Activated CD4-positive, CD25-positive, alpha-beta regulatory T cell treated with anti-CD3 and anti-CD28 coated beads, Interleukin-2, amount 50 U/mL, for 24 hours (primary cell): Measurements from ENCODE around the gene ZBTB48.

Source experiments
- ATAC-seq, 2 donors: fragments of 150-1000 bp; cut with Tn5 transposase; one replicate each; pipeline ENCODE4 v1.10.0; 2021; ENCODE audit warnings: mild to moderate bottlenecking in 1 of 2, moderate library complexity in 1 of 2

The ZBTB48 gene

DNA sequence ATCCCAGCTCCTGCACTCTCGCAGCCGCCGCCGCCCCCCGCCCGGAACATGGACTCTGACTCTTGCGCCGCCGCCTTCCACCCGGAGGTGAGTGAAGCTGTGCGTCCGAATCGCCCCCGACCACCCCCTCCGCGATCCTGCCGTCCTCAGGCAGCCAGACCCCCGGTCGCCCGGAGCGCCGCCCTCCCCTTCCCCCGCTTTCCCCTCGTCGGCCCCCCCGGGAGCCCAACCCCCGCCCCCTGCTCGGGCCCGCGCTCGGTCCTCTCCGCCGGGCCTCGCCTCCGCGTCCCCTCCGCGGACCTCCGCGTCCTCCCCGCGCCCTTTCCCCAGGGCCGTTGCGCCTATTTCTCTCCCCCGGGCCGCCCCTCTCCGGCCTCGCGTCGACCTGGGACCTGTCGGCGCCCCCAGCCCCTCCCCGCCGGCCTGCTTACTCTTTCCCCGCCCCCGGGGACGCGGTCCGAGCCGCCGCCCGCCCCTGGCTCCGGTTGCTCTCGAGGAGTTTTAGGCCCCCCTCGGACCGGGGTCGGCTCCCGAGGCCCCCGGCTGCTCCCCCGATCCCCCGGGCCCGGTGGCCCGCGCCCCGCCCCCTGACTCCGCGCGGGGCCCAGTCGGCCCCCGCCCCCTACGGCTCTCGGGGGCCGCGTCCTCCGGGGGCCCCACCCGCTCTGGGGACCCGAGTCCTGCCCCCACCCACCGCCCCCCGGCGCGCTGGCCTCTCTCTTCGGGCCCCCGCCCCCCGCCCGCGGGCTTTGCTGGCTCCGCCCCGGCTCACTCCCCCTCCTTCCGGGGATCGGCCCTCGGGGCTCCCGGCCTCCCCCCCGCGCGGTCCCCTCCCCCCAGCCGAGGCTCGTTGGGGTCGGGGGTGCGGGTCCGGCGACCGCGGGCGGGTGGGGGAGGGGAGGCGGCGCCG is 34.5 kb downstream of the ZBTB48 start:
- no peak for ATAC-seq

GRCh38 chr1:6614929-6615785 is 35.4 kb downstream of the ZBTB48 start:
- no peak for ATAC-seq

GRCh38 chr1:6619045-6619444 is 39.3 kb downstream of the ZBTB48 start:
- ATAC-seq = no peak

DNA sequence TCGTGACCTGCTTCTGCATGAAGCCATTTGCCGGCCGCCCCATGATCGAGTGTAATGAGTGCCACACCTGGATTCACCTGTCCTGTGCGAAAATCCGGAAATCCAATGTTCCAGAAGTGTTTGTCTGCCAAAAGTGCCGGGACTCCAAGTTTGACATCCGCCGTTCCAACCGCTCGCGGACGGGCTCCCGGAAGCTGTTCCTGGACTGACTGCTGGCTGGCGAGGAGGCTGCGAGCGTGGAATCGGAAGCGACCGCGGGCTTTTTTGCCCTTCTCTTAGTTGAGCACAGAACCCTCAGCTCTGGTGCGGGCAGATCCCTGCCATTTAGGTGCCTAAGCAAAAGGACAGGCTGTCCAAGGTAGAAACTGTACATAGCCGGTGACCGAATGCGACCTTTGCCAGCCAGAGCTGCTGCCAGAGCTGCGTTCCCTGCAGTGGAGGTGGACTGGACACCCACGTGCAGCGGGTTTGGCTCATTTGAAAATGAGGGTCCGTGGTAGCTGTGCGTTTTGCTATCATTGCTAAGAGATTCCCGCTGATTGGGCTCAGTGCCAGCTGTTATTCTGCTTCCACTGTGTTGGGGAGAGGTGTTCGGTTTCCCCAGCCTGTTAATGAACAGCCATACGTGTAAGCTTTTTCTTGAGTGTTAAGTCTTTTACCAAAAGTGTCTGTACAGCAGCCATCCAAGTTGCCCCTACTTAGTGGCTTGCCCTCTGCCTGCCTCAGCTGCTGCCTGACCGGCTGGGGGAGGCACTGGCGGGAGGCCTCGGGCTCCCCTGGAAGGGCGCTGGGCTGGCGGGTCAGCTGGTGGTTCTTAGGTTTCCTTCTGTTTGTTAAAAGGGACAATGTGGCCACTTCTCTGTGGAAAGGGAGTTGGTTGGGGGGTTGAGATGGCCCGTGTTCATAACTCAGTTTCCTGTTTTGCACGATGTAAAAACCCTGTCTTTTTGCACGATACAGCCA is 41.9 kb downstream of the ZBTB48 start:
- no peak for ATAC-seq

- ATAC-seq = no peak
These were observed 42.8 kb downstream of the ZBTB48 start for GRCh38 chr1:6622396-6623152.

- no peak for ATAC-seq
These were observed 43.6 kb downstream of the ZBTB48 start for GRCh38 chr1:6623269-6623965.

- ATAC-seq = peak; percentile 95 to 97
These were observed 45.2 kb downstream of the ZBTB48 start, which contains the start of gene THAP3 for GRCh38 chr1:6624710-6625583. Gene THAP3, plus strand, starts transcription at chr1:6624868. Its CDS starts 351 bp downstream, at chr1:6625219.

- peak in 1 of 2 donors; percentile 42 for ATAC-seq
These were observed 45.9 kb downstream of the ZBTB48 start for GRCh38 chr1:6625584-6626149.

GRCh38 chr1:6627031-6627430 is 47.2 kb downstream of the ZBTB48 start:
- ATAC-seq = no peak

GRCh38 chr1:6627841-6628545 is 48.2 kb downstream of the ZBTB48 start:
- no peak for ATAC-seq

DNA sequence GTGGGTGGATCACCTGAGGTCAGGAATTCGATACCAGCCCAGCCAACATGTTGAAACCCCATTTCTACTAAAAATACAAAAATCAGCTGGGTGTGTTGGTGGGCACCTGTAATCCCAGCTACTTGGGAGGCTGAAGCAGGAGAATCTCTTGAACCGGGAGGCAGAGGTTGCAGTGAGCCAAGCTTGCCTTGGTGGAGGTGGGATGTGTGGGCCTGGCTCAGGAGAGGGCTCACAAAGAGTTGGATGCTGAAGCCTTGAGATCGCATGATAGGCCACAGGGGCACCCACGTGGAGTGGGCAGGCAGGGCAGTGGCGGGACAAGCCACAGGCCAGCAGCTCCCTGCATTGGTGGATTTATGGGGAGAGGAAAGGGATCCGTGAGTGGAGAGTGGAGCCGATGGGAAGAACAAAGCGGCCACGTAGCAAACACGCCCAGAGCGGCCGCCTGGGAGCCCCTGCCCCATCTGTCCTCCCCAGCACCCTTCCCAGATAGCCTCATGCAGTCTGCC is 49.2 kb downstream of the ZBTB48 start:
- ATAC-seq = no peak

GRCh38 chr1:6630027-6630426 is 50.2 kb downstream of the ZBTB48 start:
- ATAC-seq = no peak

GRCh38 chr1:6631058-6631457 is 51.3 kb downstream of the ZBTB48 start:
- no peak for ATAC-seq

DNA sequence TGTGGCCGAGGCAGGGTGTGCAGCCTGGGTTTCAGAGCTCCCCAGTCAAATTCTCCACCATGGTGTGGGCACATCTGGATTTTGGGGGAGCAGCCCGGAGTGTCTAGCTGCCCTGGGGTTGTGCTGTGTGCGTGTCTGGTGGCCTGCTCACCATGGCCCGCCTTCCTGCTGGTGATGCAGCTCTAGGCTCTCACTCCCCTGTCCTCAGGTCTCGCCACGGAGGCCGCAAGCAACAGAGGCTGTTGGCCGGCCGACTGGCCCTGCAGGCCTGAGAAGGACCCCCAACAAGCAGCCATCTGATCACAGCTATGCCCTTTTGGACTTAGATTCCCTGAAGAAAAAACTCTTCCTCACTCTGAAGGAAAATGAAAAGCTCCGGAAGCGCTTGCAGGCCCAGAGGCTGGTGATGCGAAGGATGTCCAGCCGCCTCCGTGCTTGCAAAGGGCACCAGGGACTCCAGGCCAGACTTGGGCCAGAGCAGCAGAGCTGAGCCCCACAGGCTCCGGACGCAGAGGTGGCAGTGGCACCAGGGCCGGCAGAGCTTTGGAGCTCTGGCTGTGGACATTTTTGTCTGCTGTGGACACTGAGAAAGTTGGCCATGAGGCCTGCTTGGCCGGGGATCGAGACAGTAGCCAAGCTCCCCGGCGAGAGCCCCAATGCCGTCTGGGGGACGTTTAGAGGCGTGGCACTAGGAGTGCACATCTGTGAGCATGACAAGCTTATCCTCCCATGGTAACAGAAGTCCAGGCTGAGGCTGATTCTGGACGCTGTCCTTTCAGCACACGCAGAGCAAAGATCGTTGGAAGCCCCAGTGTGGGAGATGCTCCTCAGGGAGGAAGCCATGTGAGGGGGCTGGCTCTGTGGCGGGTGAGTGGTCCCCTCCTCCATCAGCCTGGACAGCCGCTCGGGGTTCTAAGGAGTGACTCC is 53.1 kb downstream of the ZBTB48 start:
- no peak for ATAC-seq

- ATAC-seq = peak; percentile 55 to 68
These were observed 54.7 kb downstream of the ZBTB48 start for GRCh38 chr1:6634371-6635052.

- no peak for ATAC-seq
These were observed 55.5 kb downstream of the ZBTB48 start for GRCh38 chr1:6635161-6635909.
